Common myeloid progenitor, CD34-positive (primary cell): ENCODE data around the gene ZCRB1.

ENCODE experiments used
- CTCF ChIA-PET: fragments of 350-600 bp; sonication (Branson Sonifier 250); formaldehyde crosslinking; loops from one replicate; lab custom pipeline; 2021; ENCODE audit warnings: antibody characterized with exemption; lab: Charles Lee
- POLR2A ChIA-PET: fragments of 350-600 bp; sonication (Branson Sonifier 250); formaldehyde crosslinking; loops from one replicate; lab custom pipeline; 2021; ENCODE audit warnings: antibody characterized with exemption; lab: Charles Lee
- DNase-seq, 3 donors: peaks; one replicate each; pipeline versions ENCODE4 v3.0.0 to v3.0.0-alpha.2; 2013
- H3K27ac ChIP-seq, 2 experiments: 1 replicate in 1 of 2; 2 replicates in 1 of 2; pipeline ENCODE4 v1.7.0; 2013; ENCODE audit warnings: inconsistent platforms in 2 of 2, low read length in 2 of 2, mild to moderate bottlenecking in 2 of 2, low read depth in 1 of 2, moderate library complexity in 1 of 2; ENCODE audit not compliant: severe bottlenecking in 2 of 2, insufficient read depth in 1 of 2, poor library complexity in 1 of 2
- H3K27me3 ChIP-seq, 5 experiments: replicated peaks in 2 of 5; 1 replicate in 3 of 5; 2 replicates in 2 of 5; pipeline versions ENCODE4 v1.6.1 to v1.7.0; 2013; ENCODE audit warnings: low read length in 4 of 5, mild to moderate bottlenecking in 2 of 5, moderate library complexity in 2 of 5, inconsistent platforms in 1 of 5; ENCODE audit not compliant: insufficient read depth in 5 of 5, control insufficient read depth in 4 of 5
- H3K36me3 ChIP-seq, 4 experiments: 1 replicate in 2 of 4; 2 replicates in 2 of 4; pipeline versions ENCODE4 v1.6.1 to v1.7.0; 2013; ENCODE audit warnings: low read length in 3 of 4, control low read depth in 1 of 4, mild to moderate bottlenecking in 1 of 4; ENCODE audit not compliant: control insufficient read depth in 4 of 4, insufficient read depth in 4 of 4
- H3K4me1 ChIP-seq, 4 experiments: 1 replicate in 3 of 4; 2 replicates in 1 of 4; pipeline versions ENCODE4 v1.6.1 to v1.7.1; 2013; ENCODE audit warnings: low read length in 3 of 4, mild to moderate bottlenecking in 3 of 4, control low read depth in 1 of 4, inconsistent platforms in 1 of 4, moderate library complexity in 1 of 4; ENCODE audit not compliant: control insufficient read depth in 4 of 4, insufficient read depth in 4 of 4; ENCODE audit errors: control extremely low read depth in 1 of 4
- H3K4me3 ChIP-seq, 7 experiments: 1 replicate in 4 of 7; 2 replicates in 3 of 7; pipeline versions ENCODE4 v1.5.1 to v1.7.0; 2013; ENCODE audit warnings: mild to moderate bottlenecking in 7 of 7, low read length in 6 of 7, moderate library complexity in 6 of 7, inconsistent platforms in 2 of 7, low read depth in 2 of 7, control low read depth in 1 of 7; ENCODE audit not compliant: insufficient read depth in 4 of 7, control insufficient read depth in 1 of 7; ENCODE audit errors: extremely low read depth in 1 of 7
- H3K9me3 ChIP-seq, 5 experiments: 1 replicate in 4 of 5; 2 replicates in 1 of 5; pipeline versions ENCODE4 v1.6.1 to v1.7.1; 2013; ENCODE audit warnings: low read length in 4 of 5, mild to moderate bottlenecking in 2 of 5, inconsistent platforms in 1 of 5, low read depth in 1 of 5, moderate library complexity in 1 of 5; ENCODE audit not compliant: control insufficient read depth in 4 of 5, insufficient read depth in 2 of 5; ENCODE audit errors: control extremely low read depth in 1 of 5
- WGBS: methylation state at CpG from one replicate; pipeline ENCODE4 v1.1.5; 2013; ENCODE audit not compliant: insufficient coverage; 5-methylcytosine and 5-hydroxymethylcytosine counted together

ZCRB1 gene

GRCh38 chr12:42270596-42270995 is 55.3 kb downstream of the ZCRB1 start:
- Histone ChIP-seq H3K4me1 (peaks cover 0 to 11% (median 5%) of the 10 kb centered on the region in 4 experiments), H3K4me3 (no peak overlapping the region), H3K27me3 (no peaks in the 10 kb centered on the region), H3K9me3 (no peaks in the 10 kb centered on the region), H3K27ac (no peak overlapping the region), H3K36me3 (no peaks in the 10 kb centered on the region)
- 72% methylated on average over 3 of the region's 4 CpGs for WGBS
- ChIA-PET CTCF (no interaction called here), POLR2A (no interaction called here)
- DNase-seq: peak in 1 of 3 donors; percentile 13

- no peaks in the 10 kb centered on the region for H3K9me3 ChIP-seq
- ChIA-PET POLR2A (no interaction called here), CTCF (interaction anchor here (0.6 to 1.4 kb wide), 3 partner anchors 11 to 65 kb away, joined by 3 to 8 read pairs (median 3); no protein-coding TSS in a partner anchor)
- H3K4me3 ChIP-seq: no peak overlapping the region
- 91% methylated on average over 11 of the region's 15 CpGs for WGBS
- H3K27ac ChIP-seq: no peak overlapping the region
- DNase-seq: no peak
- H3K4me1 ChIP-seq: peaks cover 0 to 11% (median 5%) of the 10 kb centered on the region in 4 experiments
- no peaks in the 10 kb centered on the region for H3K27me3 ChIP-seq
- H3K36me3 ChIP-seq: no peaks in the 10 kb centered on the region
Observed at GRCh38 chr12:42267413-42268190, 58.3 kb downstream of the ZCRB1 start.

GRCh38 chr12:42266579-42267230 is 59.2 kb downstream of the ZCRB1 start:
- H3K4me3 ChIP-seq: no peak overlapping the region
- H3K27me3 ChIP-seq: no peaks in the 10 kb centered on the region
- ChIA-PET POLR2A (no interaction called here), CTCF (interaction anchor here (1.4 kb wide), 1 partner anchor 10 kb away, joined by 8 read pairs; no protein-coding TSS in a partner anchor)
- H3K4me1 ChIP-seq: peaks cover 0 to 11% (median 4%) of the 10 kb centered on the region in 4 experiments
- no peaks in the 10 kb centered on the region for H3K36me3 ChIP-seq
- 93% methylated on average over 8 of the region's 17 CpGs for WGBS
- no peaks in the 10 kb centered on the region for H3K9me3 ChIP-seq
- no peak for DNase-seq
- H3K27ac ChIP-seq: no peak overlapping the region

DNA sequence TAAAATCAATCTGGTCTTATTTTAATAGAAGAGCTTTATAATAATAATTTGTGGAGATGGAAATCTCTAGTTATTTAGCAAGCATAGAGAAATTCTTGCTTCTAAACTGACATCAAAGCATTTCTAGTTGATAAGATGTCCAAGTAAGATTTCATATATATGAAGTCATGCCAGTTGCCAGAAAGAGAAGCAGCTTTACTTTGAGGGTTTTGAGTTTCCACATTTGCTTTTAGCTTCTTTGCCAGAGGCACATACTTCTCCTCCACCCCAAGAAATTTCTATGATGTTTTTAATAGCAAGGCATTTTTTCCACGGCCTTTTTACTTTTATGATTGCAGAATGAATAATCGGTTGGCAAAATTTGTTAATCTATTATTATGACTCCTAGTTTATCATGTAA is 63.6 kb downstream of the ZCRB1 start:
- no peaks in the 10 kb centered on the region for H3K4me1 ChIP-seq
- H3K36me3 ChIP-seq: no peaks in the 10 kb centered on the region
- no peak for DNase-seq
- no CpG with 5 or more reads among the region's 2 CpGs for WGBS
- no peaks in the 10 kb centered on the region for H3K27me3 ChIP-seq
- ChIA-PET POLR2A (no interaction called here), CTCF (interaction anchor here (0.7 kb wide), 1 partner anchor 82 kb away, joined by 3 read pairs; no protein-coding TSS in a partner anchor)
- no peak overlapping the region for H3K27ac ChIP-seq
- H3K9me3 ChIP-seq: no peaks in the 10 kb centered on the region
- no peak overlapping the region for H3K4me3 ChIP-seq
